HepG2 (cell line): Measurements from ENCODE around the gene ACYP2. TPM values are rescaled to one million over a fixed set of nuclear protein-coding genes. Genes with fewer than 3 reads are reported as not detected.

Experiments
- ATAC-seq: fragments of 200-7000 bp; cut with Tn5 transposase; 3 replicates; pipeline ENCODE4 v1.9.1; 2020; ENCODE audit warnings: mild to moderate bottlenecking, moderate library complexity
- BruUV-seq: library from RNA; stranded (reverse); fragments of 400-500 nt; replicated peaks from 2 replicates; lab custom pipeline; 2021; lab: Mats Ljungman, UMichigan
- CTCF ChIA-PET: fragments of 300-600 bp; formaldehyde crosslinking; extraction: SDS; loops from one replicate; lab custom pipeline; 2021; ENCODE audit warnings: low total read pairs, inconsistent platforms, low intra/inter-chr PET ratio; lab: Yijun Ruan, JAX
- POLR2A ChIA-PET: fragments of 350-600 bp; sonication (Branson Sonifier 250); formaldehyde crosslinking; loops from one replicate; lab custom pipeline; 2020; ENCODE audit warnings: antibody characterized with exemption, inconsistent platforms; lab: Yijun Ruan, JAX
- DNase-seq: peaks from one replicate; pipeline ENCODE4 v3.0.0-alpha.2; 2015; ENCODE audit warnings: low spot score
- FAIRE-seq: peaks from 3 replicates; lab custom pipeline; 2011; peaks lifted over from hg19 to GRCh38; lab: Jason Lieb, UNC
- H2AFZ ChIP-seq: one replicate; pipeline ENCODE4 v1.6.1; 2011; ENCODE audit warnings: low read length, inconsistent platforms
- H3K27ac ChIP-seq: fragments of 300-600 bp; 3 replicates; pipeline ENCODE4 v1.8.0; 2011; ENCODE audit warnings: mixed run types, mild to moderate bottlenecking, mixed read lengths, low read length, inconsistent platforms; ENCODE audit not compliant: insufficient read depth; ENCODE audit errors: extremely low read length
- H3K27me3 ChIP-seq, 2 experiments: fragments of 200-600 bp in 1 of 2; 2 replicates in 1 of 2; 3 replicates in 1 of 2; pipeline versions ENCODE4 v1.6.0 to v1.8.0; 2011; ENCODE audit warnings: low read length in 2 of 2, mild to moderate bottlenecking in 2 of 2, moderate library complexity in 2 of 2, inconsistent platforms in 1 of 2; ENCODE audit not compliant: insufficient read depth in 2 of 2, control insufficient read depth in 1 of 2
- H3K36me3 ChIP-seq, 2 experiments: fragments of 200-600 bp in 1 of 2; replicated peaks in 1 of 2; 2 replicates in 1 of 2; 3 replicates in 1 of 2; pipeline versions ENCODE4 v1.5.1 to v1.8.0; 2011; ENCODE audit warnings: low read length in 2 of 2, inconsistent platforms in 1 of 2; ENCODE audit not compliant: insufficient read depth in 2 of 2, control insufficient read depth in 1 of 2
- H3K4me1 ChIP-seq: 2 replicates; pipeline ENCODE4 v1.5.1; 2012; ENCODE audit warnings: low read length, inconsistent platforms; ENCODE audit not compliant: insufficient read depth
- H3K4me2 ChIP-seq: 2 replicates; pipeline ENCODE4 v1.6.0; 2011; ENCODE audit warnings: low read depth, low read length, inconsistent platforms
- H3K4me3 ChIP-seq, 3 experiments: fragments of 200-600 bp in 1 of 3; sonication (generic), shearing (Covaris generic) in 1 of 3; replicated peaks in 1 of 3; 2 replicates each; pipeline ENCODE4 v1.5.1; 2011 to 2016; ENCODE audit warnings: low read length in 3 of 3, inconsistent platforms in 2 of 3, low read depth in 2 of 3, mild to moderate bottlenecking in 2 of 3, control low read depth in 1 of 3, mixed read lengths in 1 of 3; ENCODE audit not compliant: insufficient read depth in 1 of 3
- H3K79me2 ChIP-seq: one replicate; pipeline ENCODE4 v1.6.1; 2011; ENCODE audit warnings: low read length, inconsistent platforms; ENCODE audit not compliant: insufficient read depth
- H3K9ac ChIP-seq: 2 replicates; pipeline ENCODE4 v1.6.0; 2011; ENCODE audit warnings: mild to moderate bottlenecking, low read depth, low read length, inconsistent platforms; ENCODE audit not compliant: insufficient read depth
- H3K9me3 ChIP-seq: 2 replicates; pipeline ENCODE4 v1.5.1; 2012; ENCODE audit warnings: mild to moderate bottlenecking, low read length
- H4K20me1 ChIP-seq: 2 replicates; pipeline ENCODE4 v1.6.0; 2011; ENCODE audit warnings: inconsistent platforms, mild to moderate bottlenecking, low read length, moderate library complexity; ENCODE audit not compliant: insufficient read depth
- CBX5 ChIP-seq: sonication (generic); formaldehyde crosslinking; IDR thresholded peaks from 2 replicates; pipeline ENCODE4 v1.4.0; 2020; ENCODE audit warnings: missing genetic modification reagents, borderline replicate concordance
- DDIT3 ChIP-seq: sonication (generic); formaldehyde crosslinking; IDR thresholded peaks from 2 replicates; pipeline ENCODE4 v1.4.0; 2020; ENCODE audit warnings: mild to moderate bottlenecking, missing genetic modification reagents
- DR1 ChIP-seq: sonication (generic); formaldehyde crosslinking; IDR thresholded peaks from 2 replicates; pipeline ENCODE4 v1.8.0; 2021; ENCODE audit warnings: mild to moderate bottlenecking, missing genetic modification reagents, inconsistent platforms
- ETV5 ChIP-seq: IDR thresholded peaks from 2 replicates; pipeline ENCODE4 v1.6.1; 2018; ENCODE audit warnings: missing biosample characterization, missing genetic modification reagents, inconsistent platforms, borderline replicate concordance
- GPN1 ChIP-seq: sonication (generic); formaldehyde crosslinking; IDR thresholded peaks from 2 replicates; pipeline ENCODE4 v1.5.1; 2020; ENCODE audit warnings: missing genetic modification reagents, borderline replicate concordance
- GTF2F1 ChIP-seq: fragments of 150-350 bp; IDR thresholded peaks from 2 replicates; pipeline ENCODE4 v1.6.1; 2014; ENCODE audit warnings: low read length
- ONECUT2 ChIP-seq: sonication (generic); formaldehyde crosslinking; IDR thresholded peaks from 2 replicates; pipeline ENCODE4 v1.4.0; 2020; ENCODE audit warnings: missing genetic modification reagents
- PHF8 ChIP-seq: sonication (generic); formaldehyde crosslinking; IDR thresholded peaks from 2 replicates; pipeline ENCODE4 v1.5.0; 2020; ENCODE audit warnings: missing genetic modification reagents
- SMC3 ChIP-seq: IDR thresholded peaks from 2 replicates; pipeline ENCODE4 v1.6.1; 2011; ENCODE audit warnings: low read length, improper control_type of control experiment
- SOX13 ChIP-seq, 3 experiments: fragments of 450-650 bp in 1 of 3; sonication (generic) in 1 of 3; formaldehyde crosslinking in 1 of 3; IDR thresholded peaks in 2 of 3; conservative IDR thresholded peaks in 1 of 3; 2 replicates each; pipeline versions ENCODE4 v1.5.0 to v1.6.1; 2016 to 2020; ENCODE audit warnings: antibody characterized with exemption in 1 of 3, mild to moderate bottlenecking in 1 of 3, missing compliant biosample characterization in 1 of 3, missing genetic modification reagents in 1 of 3, moderate library complexity in 1 of 3
- TCF7L2 ChIP-seq: IDR thresholded peaks from 2 replicates; pipeline ENCODE4 v1.6.1; 2011; ENCODE audit warnings: mild to moderate bottlenecking, low read depth, low read length, moderate library complexity
- THRA ChIP-seq: sonication (generic); formaldehyde crosslinking; IDR thresholded peaks from 2 replicates; pipeline ENCODE4 v1.4.0; 2020; ENCODE audit warnings: missing genetic modification reagents, borderline replicate concordance
- ZBTB1 ChIP-seq: sonication (generic); formaldehyde crosslinking; IDR thresholded peaks from 2 replicates; pipeline ENCODE4 v1.4.0; 2020; ENCODE audit warnings: missing genetic modification reagents, borderline replicate concordance
- ZNF101 ChIP-seq: sonication (generic); formaldehyde crosslinking; IDR thresholded peaks from 2 replicates; pipeline ENCODE4 v1.4.0; 2020; ENCODE audit warnings: mild to moderate bottlenecking, low read depth, missing genetic modification reagents, borderline replicate concordance
- ZNF343 ChIP-seq: sonication (generic); formaldehyde crosslinking; IDR thresholded peaks from 2 replicates; pipeline ENCODE4 v1.4.0; 2020; ENCODE audit warnings: mild to moderate bottlenecking, missing genetic modification reagents
- ZNF670 ChIP-seq: sonication (generic); formaldehyde crosslinking; IDR thresholded peaks from 2 replicates; pipeline ENCODE4 v1.8.0; 2022; ENCODE audit warnings: mild to moderate bottlenecking, missing genetic modification reagents, borderline replicate concordance
- ZNF672 ChIP-seq: sonication (generic); formaldehyde crosslinking; IDR thresholded peaks from 2 replicates; pipeline ENCODE4 v1.8.1; 2022; ENCODE audit warnings: missing genetic modification reagents
- ZNF746 ChIP-seq: sonication (generic); formaldehyde crosslinking; IDR thresholded peaks from 2 replicates; pipeline ENCODE4 v1.8.0; 2022; ENCODE audit warnings: mild to moderate bottlenecking, missing genetic modification reagents
- WGBS: methylation state at CpG from one replicate; pipeline ENCODE4 v1.1.6; 2017; ENCODE audit warnings: low lambda C conversion rate; 5-methylcytosine and 5-hydroxymethylcytosine counted together
- in situ Hi-C: cut with HindIII; loops from 2 replicates; pipeline ENCODE4 v1.10.0; 2017; ENCODE audit warnings: low pct_unique_long_range_greater_than_20kb; ENCODE audit not compliant: extremely low pct_ligation_motif_present
- intact Hi-C: fragments of 100-400 bp; cut with micrococcal nuclease; formaldehyde crosslinking; loops from one replicate; pipeline ENCODE4 v1.10.0; 2022; ENCODE audit not compliant: unreplicated experiment
- polyA plus RNA-seq, 8 experiments: library from polyadenylated mRNA; depleted of rRNA in 3 of 8; stranded (reverse) in 7 of 8; unstranded in 1 of 8; fragments of >200 nt; fragmentation: Illumina TruSeq in 4 of 8; extraction: Trizol in 4 of 8; gene quantifications; 2 replicates each; pipeline versions ENCODE4 v1.2.1 to v1.2.3, GENCODE V29; 2011 to 2016; ENCODE audit warnings: low read depth in 4 of 8, missing spikeins in 1 of 8, mixed read lengths in 1 of 8; ENCODE audit not compliant: insufficient read depth in 1 of 8
- total RNA-seq, 5 experiments: library from RNA; depleted of rRNA; stranded (reverse); fragments of >200 nt; fragmentation: Illumina TruSeq; extraction: Trizol; gene quantifications; 2 replicates each; pipeline ENCODE4 v1.2.3, GENCODE V29; 2016; ENCODE audit warnings: low read depth in 1 of 5
- TF ChIP-seq, protein P1 (sequence below): sonication (generic); formaldehyde crosslinking; IDR thresholded peaks from 2 replicates; pipeline ENCODE4 v1.5.0; 2020; ENCODE audit warnings: mild to moderate bottlenecking, missing genetic modification reagents, borderline replicate concordance

The ACYP2 gene
- total and polyA plus RNA-seq, 2 of the 13 experiments (the other 11 are each of a cell fraction or from before 2014, with no cell fraction given) = 12.3 to 12.7 TPM

- ATAC-seq (no peak), FAIRE-seq (no peak), DNase-seq (no peak)
- no peaks in the 10 kb centered on the region for H4K20me1 ChIP-seq
- no peak for TF ChIP-seq GPN1
- no peak for TF ChIP-seq PHF8 (CRISPR knock-in tag)
- TF ChIP-seq, protein P1, sequence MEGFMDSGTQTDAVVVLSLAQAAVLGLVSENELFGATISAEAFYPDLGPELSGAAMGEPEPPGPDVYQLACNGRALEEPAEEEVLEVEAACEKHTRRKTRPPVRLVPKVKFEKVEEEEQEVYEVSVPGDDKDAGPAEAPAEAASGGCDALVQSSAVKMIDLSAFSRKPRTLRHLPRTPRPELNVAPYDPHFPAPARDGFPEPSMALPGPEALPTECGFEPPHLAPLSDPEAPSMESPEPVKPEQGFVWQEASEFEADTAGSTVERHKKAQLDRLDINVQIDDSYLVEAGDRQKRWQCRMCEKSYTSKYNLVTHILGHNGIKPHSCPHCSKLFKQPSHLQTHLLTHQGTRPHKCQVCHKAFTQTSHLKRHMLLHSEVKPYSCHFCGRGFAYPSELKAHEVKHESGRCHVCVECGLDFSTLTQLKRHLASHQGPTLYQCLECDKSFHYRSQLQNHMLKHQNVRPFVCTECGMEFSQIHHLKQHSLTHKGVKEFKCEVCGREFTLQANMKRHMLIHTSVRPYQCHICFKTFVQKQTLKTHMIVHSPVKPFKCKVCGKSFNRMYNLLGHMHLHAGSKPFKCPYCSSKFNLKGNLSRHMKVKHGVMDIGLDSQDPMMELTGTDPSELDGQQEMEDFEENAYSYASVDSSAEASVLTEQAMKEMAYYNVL (CRISPR knock-in tag) = no peak
- no peak for TF ChIP-seq GTF2F1
- TF ChIP-seq CBX5 (CRISPR knock-in tag) = no peak
- no peak for TF ChIP-seq ZBTB1 (CRISPR knock-in tag)
- no peak for TF ChIP-seq ZNF746 (CRISPR knock-in tag)
- no peak for TF ChIP-seq THRA (CRISPR knock-in tag)
- TF ChIP-seq DR1 (CRISPR knock-in tag) = no peak
- TF ChIP-seq ZNF343 (CRISPR knock-in tag) = no peak
- TF ChIP-seq DDIT3 (CRISPR knock-in tag) = no peak
- no peak for TF ChIP-seq SMC3
- TF ChIP-seq ONECUT2 (CRISPR knock-in tag) = no peak
- no peak for TF ChIP-seq SOX13 (IDR thresholded peaks at IDR 0.05)
- no peak for TF ChIP-seq SOX13 (CRISPR knock-in tag; conservative IDR thresholded peaks at IDR 0.05 in 1 of 2, IDR thresholded peaks at IDR 0.05 in 1 of 2)
- TF ChIP-seq ZNF101 = no peak
- TF ChIP-seq TCF7L2 = no peak
- TF ChIP-seq ZNF670 (CRISPR knock-in tag) = no peak
- TF ChIP-seq ZNF672 (CRISPR knock-in tag) = no peak
- no peak for TF ChIP-seq ETV5 (CRISPR knock-in tag)
- no peak overlapping the region for H3K4me2 ChIP-seq
- 95% methylated on average over 8 of the region's 8 CpGs for WGBS
- H3K4me1 ChIP-seq = no peaks in the 10 kb centered on the region
- ChIA-PET POLR2A (interaction anchor here (1.1 kb wide), 1 partner anchor 13 kb away, joined by 3 read pairs; no protein-coding TSS in a partner anchor), CTCF (no interaction called here)
- in situ Hi-C loops (no loop called here), intact Hi-C loops (no loop called here)
- H2AFZ ChIP-seq = no peak overlapping the region
- H3K27me3 ChIP-seq = no peaks in the 10 kb centered on the region
- no peaks in the 10 kb centered on the region for H3K9me3 ChIP-seq
- H3K36me3 ChIP-seq = no peaks in the 10 kb centered on the region
- no TSS peak for BruUV-seq
- H3K4me3 ChIP-seq = no peak overlapping the region
- no peak overlapping the region for H3K9ac ChIP-seq
- H3K27ac ChIP-seq = no peak overlapping the region
- no peaks in the 10 kb centered on the region for H3K79me2 ChIP-seq
These were observed 79.6 kb downstream of the ACYP2 start for GRCh38 chr2:54194761-54195750.
